Trophoblast cell (in vitro differentiated cells and primary cell): Measurements from ENCODE around the gene ZNF407.
A peak's percentile ranks its signal among the peaks of the same experiment; 100 is the strongest.
"Not testable (repeated sequence)": the region's sequence is repeated elsewhere in the genome, so short reads cannot be mapped to it uniquely, and the experiment has no call there.

ENCODE experiments used
- DNase-seq, 2 donors: peaks; one replicate each; pipeline ENCODE4 v3.0.0-alpha.2; 2016
- H2AFZ ChIP-seq: 2 replicates; pipeline ENCODE4 v1.6.1; 2013; ENCODE audit warnings: low read length, moderate library complexity, mild to moderate bottlenecking; ENCODE audit not compliant: insufficient read depth, poor library complexity
- H2AK5ac ChIP-seq: 2 replicates; pipeline ENCODE4 v1.6.1; 2013; ENCODE audit warnings: mild to moderate bottlenecking, low read length
- H2BK120ac ChIP-seq: 2 replicates; pipeline ENCODE4 v1.6.1; 2013; ENCODE audit warnings: low read length, mild to moderate bottlenecking, moderate library complexity; ENCODE audit not compliant: insufficient read depth, poor library complexity
- H2BK12ac ChIP-seq: 2 replicates; pipeline ENCODE4 v1.6.1; 2013; ENCODE audit warnings: mild to moderate bottlenecking, low read length, moderate library complexity
- H2BK5ac ChIP-seq: 2 replicates; pipeline ENCODE4 v1.6.1; 2013; ENCODE audit warnings: low read length, low read depth, moderate library complexity, mild to moderate bottlenecking; ENCODE audit not compliant: poor library complexity
- H3K14ac ChIP-seq: 2 replicates; pipeline ENCODE4 v1.6.1; 2013; ENCODE audit warnings: mild to moderate bottlenecking, low read length
- H3K18ac ChIP-seq: 2 replicates; pipeline ENCODE4 v1.6.1; 2013; ENCODE audit warnings: mild to moderate bottlenecking, low read length
- H3K23ac ChIP-seq: 2 replicates; pipeline ENCODE4 v1.6.1; 2013; ENCODE audit warnings: low read length
- H3K27ac ChIP-seq: 2 replicates; pipeline ENCODE4 v1.5.1; 2013; ENCODE audit warnings: low read depth, mild to moderate bottlenecking, inconsistent platforms, low read length, moderate library complexity
- H3K27me3 ChIP-seq: 2 replicates; pipeline ENCODE4 v1.6.1; 2013; ENCODE audit warnings: inconsistent platforms, mild to moderate bottlenecking, low read length, moderate library complexity; ENCODE audit not compliant: insufficient read depth
- H3K36me3 ChIP-seq, 2 experiments: 1 replicate in 1 of 2; 2 replicates in 1 of 2; pipeline ENCODE4 v1.6.1; 2013; ENCODE audit warnings: low read length in 2 of 2, mild to moderate bottlenecking in 2 of 2, moderate library complexity in 1 of 2; ENCODE audit not compliant: insufficient read depth in 2 of 2, control insufficient read depth in 1 of 2
- H3K4ac ChIP-seq: 2 replicates; pipeline ENCODE4 v1.6.1; 2013; ENCODE audit warnings: low read depth, mild to moderate bottlenecking, low read length, moderate library complexity
- H3K4me1 ChIP-seq, 2 experiments: 1 replicate in 1 of 2; 2 replicates in 1 of 2; pipeline ENCODE4 v1.6.1; 2013; ENCODE audit warnings: low read length in 2 of 2, mild to moderate bottlenecking in 2 of 2, moderate library complexity in 1 of 2; ENCODE audit not compliant: insufficient read depth in 2 of 2, control insufficient read depth in 1 of 2
- H3K4me2 ChIP-seq: 2 replicates; pipeline ENCODE4 v1.6.1; 2013; ENCODE audit warnings: inconsistent platforms, mild to moderate bottlenecking, low read length, moderate library complexity
- H3K4me3 ChIP-seq: 2 replicates; pipeline ENCODE4 v1.5.1; 2013; ENCODE audit warnings: mild to moderate bottlenecking, low read depth, low read length, inconsistent platforms
- H3K79me1 ChIP-seq: one replicate; pipeline ENCODE4 v1.6.1; 2013; ENCODE audit warnings: low read length
- H3K79me2 ChIP-seq: 2 replicates; pipeline ENCODE4 v1.6.1; 2013; ENCODE audit warnings: low read length, mild to moderate bottlenecking; ENCODE audit not compliant: control insufficient read depth, insufficient read depth, poor library complexity
- H3K9ac ChIP-seq: 2 replicates; pipeline ENCODE4 v1.6.1; 2013; ENCODE audit warnings: mild to moderate bottlenecking, low read length
- H3K9me3 ChIP-seq: 2 replicates; pipeline ENCODE4 v1.6.1; 2013; ENCODE audit warnings: low read depth, mild to moderate bottlenecking, control low read depth, inconsistent platforms, low read length; ENCODE audit not compliant: insufficient read depth
- H4K12ac ChIP-seq: 2 replicates; pipeline ENCODE4 v1.6.1; 2013; ENCODE audit warnings: low read depth, mild to moderate bottlenecking, low read length, moderate library complexity
- H4K8ac ChIP-seq: 2 replicates; pipeline ENCODE4 v1.6.1; 2013; ENCODE audit warnings: low read depth, mild to moderate bottlenecking, low read length, moderate library complexity
- H4K91ac ChIP-seq: one replicate; pipeline ENCODE4 v1.6.1; 2013; ENCODE audit warnings: low read depth, mild to moderate bottlenecking, low read length, moderate library complexity
- WGBS: extraction: QIAGEN DNeasy Blood & Tissue Kit; methylation state at CpG from one replicate; pipeline ENCODE4 v1.1.7; 2013; ENCODE audit warnings: missing lambda C conversion rate; ENCODE audit not compliant: insufficient read length, insufficient coverage; ENCODE audit errors: extremely low coverage; 5-methylcytosine and 5-hydroxymethylcytosine counted together

ZNF407 gene

DNA sequence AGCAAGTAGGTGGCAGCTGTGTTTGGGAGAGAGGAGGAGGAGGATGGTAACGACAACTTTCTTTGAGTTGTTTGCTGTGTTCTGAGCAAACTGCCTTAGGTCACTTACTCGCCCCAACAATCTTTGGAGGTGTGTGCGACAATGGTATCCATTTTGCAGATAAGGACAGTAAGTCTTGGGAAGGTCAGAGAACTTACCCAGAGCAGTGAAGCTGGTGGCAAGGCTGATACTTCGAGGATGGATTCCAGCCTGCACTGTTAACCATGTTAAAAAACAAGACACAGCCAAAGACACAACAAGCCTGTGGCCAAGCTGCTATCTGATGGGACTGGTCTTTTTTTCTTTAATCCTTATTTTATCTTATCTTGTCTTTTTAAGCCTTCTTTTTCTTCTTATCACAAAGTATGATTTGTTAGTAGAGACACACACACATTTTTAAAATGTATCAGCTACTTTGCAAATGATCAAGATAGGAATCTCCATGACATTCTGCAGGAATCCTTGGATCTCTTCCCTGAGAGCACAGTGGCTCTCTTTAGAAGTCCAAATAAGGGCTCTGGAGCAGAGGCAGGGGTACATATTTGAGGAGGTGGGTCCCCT lies 35.4 kb upstream of the ZNF407 start:
- Histone ChIP-seq H3K18ac (no peak overlapping the region), H2BK120ac (no peak overlapping the region), H3K79me1 (no peaks in the 10 kb centered on the region), H3K36me3 (no peaks in the 10 kb centered on the region), H3K4ac (no peak overlapping the region), H2AK5ac (no peak overlapping the region), H4K8ac (no peak overlapping the region), H2AFZ (no peak overlapping the region), H2BK12ac (no peak overlapping the region), H3K79me2 (no peaks in the 10 kb centered on the region), H3K9ac (no peak overlapping the region), H3K4me3 (no peak overlapping the region), H4K91ac (no peak overlapping the region), H2BK5ac (no peak overlapping the region), H3K14ac (no peak overlapping the region), H3K4me2 (no peak overlapping the region), H3K4me1 (peaks cover 3 to 5% of the 10 kb centered on the region in 2 experiments), H3K23ac (no peak overlapping the region), H4K12ac (no peak overlapping the region), H3K9me3 (peaks cover 9% of the 10 kb centered on the region), H3K27ac (no peak overlapping the region), H3K27me3 (no peaks in the 10 kb centered on the region)
- WGBS, result no CpG with 5 or more reads among the region's 4 CpGs
- peak in 1 of 2 donors; percentile 66 for DNase-seq

DNA sequence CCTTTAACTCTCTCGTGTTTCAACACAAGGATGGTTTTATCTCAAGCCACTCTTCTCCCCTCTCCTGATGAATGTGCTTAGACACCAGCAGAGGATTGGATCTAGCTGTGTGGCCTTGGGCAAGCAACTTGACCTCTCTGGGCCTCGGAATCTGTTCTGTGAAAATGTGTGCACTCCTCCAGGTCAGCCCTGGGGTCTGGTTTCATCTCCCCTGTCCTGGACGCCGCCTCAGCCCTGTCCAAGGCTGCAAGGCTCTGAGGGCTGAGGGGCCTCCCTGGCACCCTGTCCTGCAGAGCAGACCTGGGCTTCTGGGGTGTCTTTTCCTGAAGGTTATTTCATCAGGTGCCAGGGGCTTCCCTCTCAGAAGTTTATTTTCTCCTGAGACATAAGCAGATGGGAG lies 34.9 kb upstream of the ZNF407 start:
- peaks cover 3 to 5% of the 10 kb centered on the region in 2 experiments for H3K4me1 ChIP-seq
- no peak overlapping the region for H4K12ac ChIP-seq
- no peak overlapping the region for H3K27ac ChIP-seq
- no peak overlapping the region for H2AFZ ChIP-seq
- no peak overlapping the region for H3K9ac ChIP-seq
- H3K23ac ChIP-seq, result no peak overlapping the region
- H2BK120ac ChIP-seq, result no peak overlapping the region
- H3K27me3 ChIP-seq, result no peaks in the 10 kb centered on the region
- H4K8ac ChIP-seq, result no peak overlapping the region
- peaks cover 14% of the 10 kb centered on the region for H3K9me3 ChIP-seq
- H3K4me2 ChIP-seq, result no peak overlapping the region
- H3K79me2 ChIP-seq, result no peaks in the 10 kb centered on the region
- WGBS, result no CpG with 5 or more reads among the region's 4 CpGs
- no peak overlapping the region for H3K14ac ChIP-seq
- no peak overlapping the region for H3K4me3 ChIP-seq
- H4K91ac ChIP-seq, result no peak overlapping the region
- no peak overlapping the region for H2BK5ac ChIP-seq
- DNase-seq, result no peak
- no peak overlapping the region for H3K4ac ChIP-seq
- no peak overlapping the region for H2BK12ac ChIP-seq
- H3K36me3 ChIP-seq, result no peaks in the 10 kb centered on the region
- no peak overlapping the region for H3K18ac ChIP-seq
- H2AK5ac ChIP-seq, result no peak overlapping the region
- no peaks in the 10 kb centered on the region for H3K79me1 ChIP-seq

DNA sequence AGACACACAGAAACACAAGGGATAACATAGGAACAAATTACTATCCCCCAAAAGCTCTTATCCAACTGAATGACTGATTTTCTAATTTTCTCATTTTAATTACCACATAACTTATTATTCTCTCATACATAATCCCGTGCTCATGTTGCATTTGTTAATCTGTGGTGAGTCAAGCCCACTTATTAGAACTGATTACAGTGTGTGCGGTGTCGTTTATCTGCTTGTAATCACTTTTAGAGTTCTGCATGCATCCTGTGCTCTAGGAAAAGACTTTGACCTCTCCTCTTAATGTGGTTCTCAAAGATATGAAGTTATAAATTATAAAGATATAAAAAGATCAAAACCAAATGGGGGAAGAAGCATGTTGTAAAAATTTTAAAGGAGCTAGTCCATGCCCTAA lies 33.7 kb upstream of the ZNF407 start:
- Histone ChIP-seq H3K9ac (no peak overlapping the region), H3K18ac (no peak overlapping the region), H3K27me3 (no peaks in the 10 kb centered on the region), H3K4me3 (no peak overlapping the region), H4K12ac (no peak overlapping the region), H3K9me3 (peaks cover 14% of the 10 kb centered on the region), H3K79me1 (no peaks in the 10 kb centered on the region), H2BK120ac (no peak overlapping the region), H4K91ac (no peak overlapping the region), H3K4me1 (peaks cover 3 to 5% of the 10 kb centered on the region in 2 experiments), H2AFZ (no peak overlapping the region), H3K79me2 (no peaks in the 10 kb centered on the region), H4K8ac (no peak overlapping the region), H2BK12ac (no peak overlapping the region), H3K23ac (no peak overlapping the region), H3K4me2 (no peak overlapping the region), H2AK5ac (no peak overlapping the region), H3K36me3 (no peaks in the 10 kb centered on the region), H3K14ac (no peak overlapping the region), H2BK5ac (no peak overlapping the region), H3K4ac (no peak overlapping the region), H3K27ac (no peak overlapping the region)
- no peak for DNase-seq
- 100% methylated on average over 1 of the region's 3 CpGs for WGBS

DNA sequence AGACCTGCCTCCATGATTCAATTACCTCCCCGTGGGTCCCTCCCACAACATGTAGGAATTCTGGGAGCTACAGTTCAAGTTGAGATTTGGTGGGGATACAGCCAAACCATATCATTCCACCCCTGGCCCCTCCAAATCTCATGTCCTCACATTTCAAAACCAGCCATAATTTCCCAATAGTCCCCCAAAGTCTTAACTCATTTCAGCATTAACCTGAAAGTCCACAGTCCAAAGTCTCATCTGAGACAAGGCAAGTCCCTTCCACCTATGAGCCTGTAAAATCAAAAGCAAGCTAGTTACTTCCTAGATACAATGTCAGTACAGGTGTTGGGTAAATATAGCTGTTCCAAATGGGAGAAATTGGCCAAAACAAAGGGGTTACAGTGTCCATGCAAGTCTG lies 32.5 kb upstream of the ZNF407 start:
- not testable (repeated sequence) for H2BK120ac ChIP-seq, H4K8ac ChIP-seq, H3K4me1 ChIP-seq, H3K36me3 ChIP-seq, H3K14ac ChIP-seq, H2BK5ac ChIP-seq, H3K4me2 ChIP-seq, H3K79me1 ChIP-seq, H3K4me3 ChIP-seq, H2AK5ac ChIP-seq, H4K91ac ChIP-seq, H2BK12ac ChIP-seq, H2AFZ ChIP-seq, H3K4ac ChIP-seq, H3K27me3 ChIP-seq, H3K79me2 ChIP-seq, H3K23ac ChIP-seq, H3K27ac ChIP-seq, DNase-seq, H3K9ac ChIP-seq, H3K18ac ChIP-seq, H4K12ac ChIP-seq
- no CpG with 5 or more reads among the region's 1 CpG for WGBS
- H3K9me3 ChIP-seq, result peaks cover 11% of the 10 kb centered on the region
